ENCODE data around the gene FGF1.

DNA sequence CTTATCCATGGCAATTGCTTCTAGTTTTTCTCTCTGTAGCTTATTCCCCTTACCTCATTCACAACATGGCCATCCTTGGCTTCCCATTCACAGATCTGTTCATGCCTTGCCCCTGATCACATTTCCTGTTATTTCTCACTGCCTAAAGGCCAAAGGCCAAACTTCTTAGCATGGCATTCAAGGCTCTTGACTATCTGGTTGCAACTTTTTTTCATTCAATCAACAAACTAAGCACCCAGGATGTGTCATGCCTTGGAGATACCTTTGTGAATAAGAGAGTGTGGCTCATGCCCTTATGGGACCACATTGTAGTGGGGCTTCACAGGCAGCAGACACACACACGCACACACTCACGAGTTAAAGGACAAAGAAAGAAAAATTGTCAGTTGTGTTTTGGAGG, 27.6 kb downstream of the FGF1 start:
- TF ChIP-seq, protein P1, sequence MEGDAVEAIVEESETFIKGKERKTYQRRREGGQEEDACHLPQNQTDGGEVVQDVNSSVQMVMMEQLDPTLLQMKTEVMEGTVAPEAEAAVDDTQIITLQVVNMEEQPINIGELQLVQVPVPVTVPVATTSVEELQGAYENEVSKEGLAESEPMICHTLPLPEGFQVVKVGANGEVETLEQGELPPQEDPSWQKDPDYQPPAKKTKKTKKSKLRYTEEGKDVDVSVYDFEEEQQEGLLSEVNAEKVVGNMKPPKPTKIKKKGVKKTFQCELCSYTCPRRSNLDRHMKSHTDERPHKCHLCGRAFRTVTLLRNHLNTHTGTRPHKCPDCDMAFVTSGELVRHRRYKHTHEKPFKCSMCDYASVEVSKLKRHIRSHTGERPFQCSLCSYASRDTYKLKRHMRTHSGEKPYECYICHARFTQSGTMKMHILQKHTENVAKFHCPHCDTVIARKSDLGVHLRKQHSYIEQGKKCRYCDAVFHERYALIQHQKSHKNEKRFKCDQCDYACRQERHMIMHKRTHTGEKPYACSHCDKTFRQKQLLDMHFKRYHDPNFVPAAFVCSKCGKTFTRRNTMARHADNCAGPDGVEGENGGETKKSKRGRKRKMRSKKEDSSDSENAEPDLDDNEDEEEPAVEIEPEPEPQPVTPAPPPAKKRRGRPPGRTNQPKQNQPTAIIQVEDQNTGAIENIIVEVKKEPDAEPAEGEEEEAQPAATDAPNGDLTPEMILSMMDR (IDR thresholded peaks at IDR 0.05) = no peak
- no peak for TF ChIP-seq POLR2AphosphoS5 (IDR thresholded peaks at IDR 0.05)

All from breast epithelium (tissue), 3 donors.